DND-41 (cell line): ENCODE measurements around the gene PDIA5.

Experiments used
- ATAC-seq: fragments of 200-7000 bp; cut with Tn5 transposase; 3 replicates; pipeline ENCODE4 v1.9.1; 2021; ENCODE audit warnings: low read depth; ENCODE audit not compliant: insufficient read depth
- DNase-seq: peaks from one replicate; pipeline ENCODE4 v3.0.0-alpha.2; 2020
- H2AFZ ChIP-seq: 2 replicates; pipeline ENCODE4 v1.6.0; 2012; ENCODE audit warnings: low read depth, low read length
- H3K27ac ChIP-seq: 2 replicates; pipeline ENCODE4 v1.5.1; 2012; ENCODE audit warnings: low read length, inconsistent platforms
- H3K27me3 ChIP-seq: fragments of 200-600 bp; sonication (generic); 2 replicates; pipeline ENCODE4 v1.6.0; 2012; ENCODE audit warnings: low read length, mild to moderate bottlenecking, inconsistent platforms; ENCODE audit not compliant: insufficient read depth, poor library complexity
- H3K36me3 ChIP-seq: 2 replicates; pipeline ENCODE4 v1.5.1; 2012; ENCODE audit warnings: low read length, inconsistent platforms; ENCODE audit not compliant: insufficient read depth
- H3K4me1 ChIP-seq: 2 replicates; pipeline ENCODE4 v1.5.1; 2012; ENCODE audit warnings: mild to moderate bottlenecking, low read length; ENCODE audit not compliant: insufficient read depth
- H3K4me2 ChIP-seq: 2 replicates; pipeline ENCODE4 v1.6.0; 2012; ENCODE audit warnings: mild to moderate bottlenecking, moderate library complexity, low read length, inconsistent platforms; ENCODE audit not compliant: insufficient read depth
- H3K4me3 ChIP-seq, 2 experiments: fragments of 200-600 bp in 1 of 2; shearing (Covaris generic) in 1 of 2; 2 replicates each; pipeline ENCODE4 v1.5.1; 2012 to 2016; ENCODE audit warnings: inconsistent platforms in 2 of 2, low read length in 2 of 2, mild to moderate bottlenecking in 2 of 2, low read depth in 1 of 2, moderate library complexity in 1 of 2
- H3K79me2 ChIP-seq: 2 replicates; pipeline ENCODE4 v1.6.0; 2012; ENCODE audit warnings: low read length, inconsistent platforms; ENCODE audit not compliant: insufficient read depth
- H3K9ac ChIP-seq: 2 replicates; pipeline ENCODE4 v1.6.0; 2012; ENCODE audit warnings: low read depth, mild to moderate bottlenecking, inconsistent platforms, low read length, moderate library complexity
- H3K9me3 ChIP-seq: 2 replicates; pipeline ENCODE4 v1.5.1; 2012; ENCODE audit warnings: low read length, moderate library complexity, mild to moderate bottlenecking, inconsistent platforms; ENCODE audit not compliant: insufficient read depth, severe bottlenecking
- H4K20me1 ChIP-seq: 2 replicates; pipeline ENCODE4 v1.6.0; 2012; ENCODE audit warnings: low read length; ENCODE audit not compliant: insufficient read depth
- EZH2 ChIP-seq: IDR thresholded peaks from 3 replicates; pipeline ENCODE4 v1.6.1; 2012; ENCODE audit warnings: borderline replicate concordance, low read depth, mild to moderate bottlenecking, moderate library complexity, low read length, inconsistent platforms; ENCODE audit not compliant: severe bottlenecking
- TF ChIP-seq, protein P1 (sequence below): IDR thresholded peaks from 2 replicates; pipeline ENCODE4 v1.5.1; 2012; ENCODE audit warnings: borderline replicate concordance, low read length, moderate library complexity, mild to moderate bottlenecking; ENCODE audit not compliant: poor library complexity, severe bottlenecking; ENCODE audit errors: extremely low read depth

The PDIA5 gene

GRCh38 chr3:123054109-123054778 is 12.6 kb upstream of the PDIA5 start:
- TF ChIP-seq, protein P1, sequence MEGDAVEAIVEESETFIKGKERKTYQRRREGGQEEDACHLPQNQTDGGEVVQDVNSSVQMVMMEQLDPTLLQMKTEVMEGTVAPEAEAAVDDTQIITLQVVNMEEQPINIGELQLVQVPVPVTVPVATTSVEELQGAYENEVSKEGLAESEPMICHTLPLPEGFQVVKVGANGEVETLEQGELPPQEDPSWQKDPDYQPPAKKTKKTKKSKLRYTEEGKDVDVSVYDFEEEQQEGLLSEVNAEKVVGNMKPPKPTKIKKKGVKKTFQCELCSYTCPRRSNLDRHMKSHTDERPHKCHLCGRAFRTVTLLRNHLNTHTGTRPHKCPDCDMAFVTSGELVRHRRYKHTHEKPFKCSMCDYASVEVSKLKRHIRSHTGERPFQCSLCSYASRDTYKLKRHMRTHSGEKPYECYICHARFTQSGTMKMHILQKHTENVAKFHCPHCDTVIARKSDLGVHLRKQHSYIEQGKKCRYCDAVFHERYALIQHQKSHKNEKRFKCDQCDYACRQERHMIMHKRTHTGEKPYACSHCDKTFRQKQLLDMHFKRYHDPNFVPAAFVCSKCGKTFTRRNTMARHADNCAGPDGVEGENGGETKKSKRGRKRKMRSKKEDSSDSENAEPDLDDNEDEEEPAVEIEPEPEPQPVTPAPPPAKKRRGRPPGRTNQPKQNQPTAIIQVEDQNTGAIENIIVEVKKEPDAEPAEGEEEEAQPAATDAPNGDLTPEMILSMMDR = no peak
- TF ChIP-seq EZH2 = no peak
- H3K79me2 ChIP-seq = no peaks in the 10 kb centered on the region
- H3K4me3 ChIP-seq = no peak overlapping the region
- H3K4me2 ChIP-seq = no peak overlapping the region
- H3K27ac ChIP-seq = no peak overlapping the region
- H4K20me1 ChIP-seq = no peaks in the 10 kb centered on the region
- H3K9me3 ChIP-seq = no peaks in the 10 kb centered on the region
- H3K4me1 ChIP-seq = no peaks in the 10 kb centered on the region
- no peak overlapping the region for H3K9ac ChIP-seq
- ATAC-seq = no peak
- H3K36me3 ChIP-seq = no peaks in the 10 kb centered on the region
- no peak for DNase-seq
- H2AFZ ChIP-seq = no peak overlapping the region
- peaks cover 13% of the 10 kb centered on the region for H3K27me3 ChIP-seq

GRCh38 chr3:123054931-123055330 is 11.9 kb upstream of the PDIA5 start:
- TF ChIP-seq, protein P1 = no peak
- no peak for TF ChIP-seq EZH2
- ATAC-seq = no peak
- no peaks in the 10 kb centered on the region for H3K4me1 ChIP-seq
- H3K27me3 ChIP-seq = peaks cover 13% of the 10 kb centered on the region
- no peak overlapping the region for H3K27ac ChIP-seq
- no peak overlapping the region for H2AFZ ChIP-seq
- no peaks in the 10 kb centered on the region for H3K36me3 ChIP-seq
- no peaks in the 10 kb centered on the region for H4K20me1 ChIP-seq
- H3K79me2 ChIP-seq = no peaks in the 10 kb centered on the region
- H3K4me3 ChIP-seq = no peak overlapping the region
- H3K4me2 ChIP-seq = no peak overlapping the region
- no peak for DNase-seq
- no peaks in the 10 kb centered on the region for H3K9me3 ChIP-seq
- H3K9ac ChIP-seq = no peak overlapping the region

DNA sequence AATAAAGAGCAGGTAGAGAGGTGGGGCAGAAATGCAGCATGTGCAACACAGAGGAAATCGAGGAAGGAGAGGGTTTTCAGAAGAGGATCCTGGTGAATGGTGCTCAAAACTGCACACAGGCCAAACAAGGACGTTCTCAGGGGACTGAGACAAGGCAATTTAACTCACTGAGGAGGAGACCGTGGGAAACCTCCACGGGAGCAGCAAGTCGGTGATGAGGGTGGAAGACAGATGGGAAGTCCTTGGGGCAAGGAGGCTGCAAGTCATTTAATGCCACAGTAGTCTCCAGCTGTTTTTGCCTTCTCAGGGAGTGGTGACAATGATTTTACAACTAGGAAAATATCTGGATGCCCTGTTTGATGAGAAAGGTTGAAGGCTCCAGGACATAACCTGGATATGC is 11.5 kb upstream of the PDIA5 start:
- H2AFZ ChIP-seq = no peak overlapping the region
- no peaks in the 10 kb centered on the region for H3K79me2 ChIP-seq
- no peaks in the 10 kb centered on the region for H3K4me1 ChIP-seq
- H3K36me3 ChIP-seq = no peaks in the 10 kb centered on the region
- H4K20me1 ChIP-seq = no peaks in the 10 kb centered on the region
- no peak overlapping the region for H3K4me2 ChIP-seq
- TF ChIP-seq, protein P1 = no peak
- no peak for TF ChIP-seq EZH2
- H3K27me3 ChIP-seq = peaks cover 13% of the 10 kb centered on the region
- H3K9ac ChIP-seq = no peak overlapping the region
- H3K9me3 ChIP-seq = no peaks in the 10 kb centered on the region
- no peak for ATAC-seq
- H3K4me3 ChIP-seq = no peak overlapping the region
- H3K27ac ChIP-seq = no peak overlapping the region
- DNase-seq = no peak
